SH-SY5Y (cell line): Measurements from ENCODE around the gene OBP2A.

Experiments used
- GATA2 ChIP-seq: IDR thresholded peaks from 2 replicates; pipeline ENCODE4 v1.6.1; 2011; ENCODE audit warnings: mild to moderate bottlenecking, low read depth, low read length
- GATA3 ChIP-seq: IDR thresholded peaks from 2 replicates; pipeline ENCODE4 v1.6.1; 2011; ENCODE audit warnings: low read depth, mild to moderate bottlenecking, low read length, moderate library complexity

The OBP2A gene

DNA sequence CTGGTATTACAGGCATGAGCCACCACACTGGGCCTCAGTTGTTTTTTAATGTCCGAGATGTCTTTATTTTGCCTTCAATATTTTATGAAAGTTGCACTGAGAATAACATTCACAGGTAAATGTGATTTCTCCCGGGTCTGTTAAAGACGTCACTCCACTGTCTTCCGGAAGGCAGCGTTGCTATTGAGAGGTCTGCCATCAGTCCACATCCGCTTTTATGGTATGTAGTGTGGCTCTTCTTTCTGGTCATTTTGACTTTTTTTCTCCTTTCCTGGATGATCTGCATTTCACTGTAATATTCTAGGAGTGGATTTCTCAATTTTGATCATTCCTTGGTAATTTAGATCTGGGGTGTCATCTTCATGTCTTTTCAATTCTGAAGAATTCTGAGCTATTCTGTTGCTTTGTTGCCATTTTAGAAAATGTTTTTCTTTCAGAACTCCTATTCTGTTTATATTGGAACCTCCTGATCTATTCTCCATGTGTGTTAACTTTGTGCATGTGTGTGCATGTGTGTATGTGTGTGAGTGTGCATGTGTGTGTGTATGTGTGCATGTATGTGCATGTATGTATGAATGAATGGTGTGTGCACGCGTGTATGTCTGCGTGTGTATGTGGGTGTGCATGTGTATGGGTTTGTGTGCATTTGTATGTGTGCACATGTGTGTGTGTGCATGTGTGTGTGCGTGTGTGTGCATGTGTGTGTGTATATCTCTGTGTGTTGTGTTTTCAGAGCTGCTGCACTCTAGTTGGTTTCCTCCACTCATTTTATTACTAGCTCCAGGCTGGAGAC, 26.6 kb upstream of the OBP2A start:
- TF ChIP-seq GATA3 (no peak), GATA2 (no peak)

DNA sequence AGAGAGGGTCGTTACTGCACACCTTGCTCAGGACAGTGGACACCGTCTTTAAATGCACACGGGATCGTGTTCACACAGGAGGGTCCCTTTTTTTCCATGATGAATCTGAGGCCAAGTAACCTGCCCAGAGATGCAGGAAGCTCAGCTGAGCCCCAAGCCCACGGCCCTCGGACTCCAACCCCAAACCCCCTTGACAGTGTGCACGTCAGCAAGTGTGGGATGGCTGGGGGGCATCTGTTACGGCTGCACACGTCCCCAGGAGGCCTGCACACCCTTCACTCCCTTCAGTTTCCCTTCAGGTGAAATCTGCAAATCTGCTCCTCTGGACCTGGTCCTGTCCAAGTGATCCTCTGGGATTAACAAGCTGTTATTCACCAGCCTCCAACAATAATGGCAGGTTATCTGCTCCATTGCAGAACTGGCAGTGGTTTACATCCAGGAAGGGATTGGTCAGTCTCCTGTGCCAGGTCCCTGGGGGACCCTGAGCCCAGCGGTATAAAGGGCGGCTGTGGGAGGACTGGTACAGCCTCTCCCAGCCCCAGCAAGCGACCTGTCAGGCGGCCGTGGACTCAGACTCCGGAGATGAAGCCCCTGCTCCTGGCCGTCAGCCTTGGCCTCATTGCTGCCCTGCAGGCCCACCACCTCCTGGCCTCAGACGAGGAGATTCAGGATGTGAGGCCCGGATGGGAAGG, 24.9 kb upstream of the OBP2A start, which contains the start of gene LCN1:
LCN1 (plus strand) TSS at position 525 of the 692 bp plus-strand sequence; CDS start at position 583, 58 bp downstream.
- TF ChIP-seq GATA2: no peak
- no peak for TF ChIP-seq GATA3

DNA sequence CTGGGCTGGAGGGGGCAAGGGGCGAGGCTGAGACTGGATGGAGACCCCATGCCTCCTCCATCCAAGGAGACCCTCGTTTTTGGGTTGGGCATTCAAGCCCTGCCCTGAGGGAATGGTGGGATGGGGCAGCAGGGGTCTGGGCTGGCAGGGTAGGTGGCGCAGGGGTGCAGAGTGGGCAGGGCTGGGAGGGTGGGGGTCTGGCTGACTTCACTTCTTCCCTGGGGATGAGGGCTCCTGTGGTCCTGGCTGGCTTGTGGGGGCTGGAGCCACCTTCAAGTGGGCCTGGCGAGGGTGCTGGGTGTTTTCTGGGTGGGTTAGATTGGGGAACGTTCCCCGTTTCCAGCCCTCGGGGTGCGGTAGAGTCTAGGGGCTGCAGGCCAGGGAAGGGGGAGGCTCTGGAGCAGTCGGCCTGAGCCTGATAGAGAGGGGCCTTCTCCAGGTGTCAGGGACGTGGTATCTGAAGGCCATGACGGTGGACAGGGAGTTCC, 24.3 kb upstream of the OBP2A start:
- TF ChIP-seq GATA3: no peak
- TF ChIP-seq GATA2: no peak

DNA sequence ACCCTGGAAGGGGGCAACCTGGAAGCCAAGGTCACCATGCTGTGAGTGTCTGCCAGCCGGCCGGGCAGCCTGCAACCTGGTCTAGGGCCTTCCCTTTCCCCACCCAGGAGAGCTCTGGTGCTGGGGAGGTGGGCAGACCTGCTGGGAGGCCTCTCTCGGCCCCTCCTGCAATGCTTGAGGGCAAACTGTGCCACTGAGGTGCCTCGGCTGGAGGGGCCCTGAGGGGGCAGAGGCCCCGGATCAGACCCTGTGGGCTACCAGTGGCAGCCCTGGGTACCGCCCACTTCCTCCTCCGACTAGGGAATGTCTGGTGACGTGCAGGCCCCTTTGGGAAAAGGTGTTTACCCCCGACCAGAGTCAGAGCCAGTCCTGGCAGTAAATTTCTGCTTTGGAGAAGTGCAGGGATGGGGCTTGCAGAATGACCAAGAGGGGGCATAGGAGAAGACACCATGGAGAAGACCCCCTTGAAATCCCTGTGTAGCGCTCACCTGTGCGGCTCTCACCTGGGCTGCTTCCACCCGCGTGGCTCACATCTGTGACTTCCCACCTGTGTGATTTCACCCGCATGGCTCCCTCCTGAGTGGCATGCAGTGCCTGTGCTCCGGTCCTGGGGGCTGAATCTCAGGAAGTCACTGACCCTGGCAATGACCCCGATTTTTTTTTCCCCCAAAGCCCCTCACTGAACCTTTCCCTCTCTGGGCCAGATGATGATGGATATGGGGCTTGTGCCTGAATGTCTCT, 23.6 kb upstream of the OBP2A start:
- TF ChIP-seq GATA3 (no peak), GATA2 (no peak)

DNA sequence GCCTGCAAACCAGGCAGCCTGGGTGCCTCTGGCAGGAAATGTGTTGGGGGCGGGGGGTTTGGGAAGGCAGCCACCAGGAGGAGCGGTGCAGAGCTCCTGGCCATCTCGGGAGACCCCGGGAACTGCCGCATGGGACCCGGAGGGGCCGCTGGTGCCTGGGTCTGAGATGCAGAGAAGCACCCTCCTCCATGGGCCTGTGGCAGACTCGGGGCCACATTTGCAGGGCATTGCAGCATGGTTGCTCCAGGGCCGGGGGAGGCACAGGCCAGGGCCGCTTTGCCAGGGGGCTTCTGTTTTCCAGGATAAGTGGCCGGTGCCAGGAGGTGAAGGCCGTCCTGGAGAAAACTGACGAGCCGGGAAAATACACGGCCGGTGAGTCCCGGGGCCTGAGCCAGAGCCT, 23.0 kb upstream of the OBP2A start:
- TF ChIP-seq GATA3 (no peak), GATA2 (no peak)

DNA sequence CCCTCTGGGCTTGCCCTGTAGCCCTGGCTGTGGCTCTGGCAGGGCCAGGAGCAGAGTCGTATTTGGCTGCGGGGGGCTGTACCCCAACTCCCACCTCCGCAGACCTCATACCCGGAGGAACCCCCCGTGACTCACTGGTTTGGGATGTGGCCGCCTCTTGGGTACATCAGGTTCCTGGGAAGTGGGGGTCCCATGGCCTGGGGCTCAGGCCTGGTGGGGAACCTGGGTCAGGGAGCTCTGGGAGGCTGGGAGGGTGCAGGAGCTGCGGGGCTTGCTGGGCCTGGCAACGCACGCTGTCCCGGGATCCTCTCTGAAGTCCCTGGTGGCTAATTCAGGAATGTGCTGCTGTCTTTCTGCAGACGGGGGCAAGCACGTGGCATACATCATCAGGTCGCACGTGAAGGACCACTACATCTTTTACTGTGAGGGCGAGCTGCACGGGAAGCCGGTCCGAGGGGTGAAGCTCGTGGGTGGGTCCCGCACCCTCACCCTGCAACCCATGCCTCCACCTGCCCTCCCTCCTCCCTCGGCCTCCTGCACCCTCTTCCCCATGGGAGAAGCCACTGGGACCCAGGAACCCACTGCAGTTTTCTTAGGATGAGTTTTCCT, 22.3 kb upstream of the OBP2A start:
- TF ChIP-seq GATA2: no peak
- no peak for TF ChIP-seq GATA3

DNA sequence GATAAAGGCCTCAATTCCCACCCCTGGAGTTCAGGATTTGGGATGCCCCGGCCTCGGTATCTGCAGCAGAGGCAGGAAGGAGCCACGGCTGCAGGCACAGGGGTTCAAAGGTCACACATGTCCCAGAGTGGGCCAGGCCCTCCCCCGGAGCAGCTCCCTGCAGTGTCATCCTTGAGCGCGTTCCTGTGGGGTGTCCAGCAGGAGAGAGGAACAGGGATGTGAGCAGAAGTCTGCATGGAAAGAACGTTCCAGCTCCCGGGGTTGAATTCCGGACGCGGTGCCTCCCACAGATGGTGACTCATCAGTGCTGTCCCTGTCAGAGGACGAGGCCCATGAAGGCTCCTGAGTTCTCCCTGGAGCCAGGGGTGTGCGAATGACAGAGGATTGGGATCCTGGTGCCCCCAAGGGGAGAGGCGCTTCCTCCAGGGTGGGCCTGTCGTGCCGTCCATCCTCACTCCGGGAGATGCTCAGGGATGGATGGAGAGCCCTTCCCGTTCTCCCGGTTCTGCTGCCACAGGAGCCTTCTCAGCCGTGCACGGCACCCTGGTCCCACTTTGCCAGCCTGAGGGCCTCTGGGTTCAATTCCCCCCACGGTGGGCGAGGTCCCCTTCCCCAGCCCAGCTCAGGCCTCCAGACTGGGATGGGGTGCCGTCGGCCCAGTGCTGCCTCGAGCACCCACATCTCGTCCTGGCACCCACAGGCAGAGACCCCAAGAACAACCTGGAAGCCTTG, 21.6 kb upstream of the OBP2A start:
- no peak for TF ChIP-seq GATA3
- TF ChIP-seq GATA2: no peak

DNA sequence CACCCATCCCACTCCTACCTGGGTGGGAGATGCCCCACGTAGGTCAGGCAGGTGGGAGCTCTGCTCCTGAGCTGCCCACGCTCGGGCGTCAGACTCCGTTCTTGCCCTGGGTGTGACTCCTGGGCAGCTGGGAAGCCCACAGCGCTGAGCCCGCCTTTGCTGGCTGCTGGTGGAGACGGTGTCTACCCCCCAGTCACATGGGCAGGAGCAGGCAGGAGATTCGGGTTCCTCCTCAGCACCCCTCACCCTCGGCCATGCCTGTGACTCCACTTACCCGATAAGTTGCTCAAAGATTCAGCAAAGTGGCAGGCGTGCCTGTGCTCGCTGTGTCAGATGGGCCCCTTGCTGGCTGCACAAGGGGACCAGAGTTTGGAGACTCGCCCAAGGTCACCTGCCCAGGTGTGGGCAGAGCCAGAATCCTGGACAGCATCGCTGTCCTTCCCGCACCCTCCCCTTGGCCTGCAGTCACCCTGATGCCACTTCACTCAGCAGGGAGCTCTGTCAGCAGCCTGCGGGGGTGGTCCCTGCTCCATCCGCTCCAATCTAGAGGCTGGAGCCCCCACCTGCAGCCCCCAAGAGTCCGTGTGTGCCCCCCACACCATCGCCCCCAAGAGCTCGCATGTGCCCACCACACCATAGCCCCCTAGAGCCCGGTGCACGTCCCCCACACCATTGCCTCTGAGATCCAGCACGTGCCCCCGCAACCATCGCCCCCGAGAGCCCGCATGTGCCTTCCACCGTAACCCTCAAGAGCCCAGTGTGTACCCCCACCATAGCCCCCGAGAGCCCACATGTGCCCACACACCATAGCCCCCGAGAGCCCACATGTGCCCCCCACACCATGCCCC, 20.5 kb upstream of the OBP2A start:
- TF ChIP-seq GATA3 (no peak), GATA2 (no peak)

DNA sequence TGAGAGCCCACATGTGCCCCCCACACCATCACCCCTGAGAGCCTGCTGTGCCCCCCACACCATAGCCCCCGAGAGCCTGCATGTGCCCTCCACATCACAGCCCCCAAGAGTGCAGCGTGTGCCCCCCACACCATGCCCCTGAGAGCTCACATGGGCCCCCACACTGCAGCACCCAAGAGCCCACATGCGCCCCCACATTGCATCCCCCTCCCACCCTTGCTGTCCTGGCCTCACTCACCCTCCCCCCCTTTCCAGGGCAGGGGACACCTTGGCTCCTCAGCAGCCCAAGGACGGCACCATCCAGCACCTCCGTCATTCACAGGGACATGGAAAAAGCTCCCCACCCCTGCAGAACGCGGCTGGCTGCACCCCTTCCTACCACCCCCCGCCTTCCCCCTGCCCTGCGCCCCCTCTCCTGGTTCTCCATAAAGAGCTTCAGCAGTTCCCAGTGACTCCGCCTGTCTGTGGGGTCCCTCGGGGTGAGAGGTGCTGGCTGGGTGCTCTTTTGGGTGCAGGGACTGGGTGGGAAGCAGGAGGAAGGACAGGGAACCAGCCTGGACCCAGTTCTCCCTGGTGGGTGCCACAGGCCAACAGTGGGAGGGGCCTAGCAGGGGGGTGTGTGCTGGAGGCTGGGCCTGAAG, 19.7 kb upstream of the OBP2A start:
- TF ChIP-seq GATA2: no peak
- no peak for TF ChIP-seq GATA3

DNA sequence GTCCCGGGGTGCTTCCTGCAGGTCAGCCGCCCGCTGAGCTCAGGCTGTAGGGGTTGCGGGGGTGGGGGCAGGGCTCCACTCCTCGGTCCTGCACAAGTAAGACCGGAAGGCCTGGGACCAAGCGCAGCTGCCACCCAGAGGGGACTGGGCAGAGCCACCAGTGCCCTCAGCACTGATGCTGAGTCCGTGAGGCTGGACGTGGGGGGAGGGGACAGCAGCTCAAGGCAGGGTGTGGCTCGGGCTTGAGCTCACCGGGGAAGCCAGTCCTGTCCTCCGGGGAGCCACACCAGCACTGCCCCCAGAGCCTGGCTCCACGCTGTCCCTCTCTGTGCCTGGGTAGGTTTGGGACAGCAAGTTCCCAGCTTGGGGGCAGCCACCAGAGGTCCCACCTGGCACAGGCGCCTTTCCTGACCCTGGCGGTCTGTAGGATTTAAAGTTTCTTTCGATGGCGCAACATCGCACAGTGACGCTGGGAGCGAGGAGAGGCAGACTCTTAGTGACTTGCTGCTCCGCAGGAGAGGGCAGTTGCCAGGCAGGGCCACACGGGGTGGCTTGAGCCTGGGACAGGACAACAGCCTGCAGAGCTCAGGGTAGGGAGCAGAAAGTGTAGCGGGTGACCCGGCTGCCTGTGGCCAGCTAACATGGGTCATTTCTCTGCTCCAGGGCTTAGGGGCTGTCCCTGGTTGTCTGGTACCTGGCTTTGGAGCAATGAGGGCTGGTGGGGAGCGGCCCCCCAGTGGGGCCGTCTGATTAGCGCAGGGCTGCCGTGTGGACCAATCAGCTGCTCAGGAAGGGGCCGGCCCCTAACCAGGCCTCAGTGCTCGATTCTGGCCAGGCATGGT, 19.0 kb upstream of the OBP2A start:
- no peak for TF ChIP-seq GATA2
- no peak for TF ChIP-seq GATA3

DNA sequence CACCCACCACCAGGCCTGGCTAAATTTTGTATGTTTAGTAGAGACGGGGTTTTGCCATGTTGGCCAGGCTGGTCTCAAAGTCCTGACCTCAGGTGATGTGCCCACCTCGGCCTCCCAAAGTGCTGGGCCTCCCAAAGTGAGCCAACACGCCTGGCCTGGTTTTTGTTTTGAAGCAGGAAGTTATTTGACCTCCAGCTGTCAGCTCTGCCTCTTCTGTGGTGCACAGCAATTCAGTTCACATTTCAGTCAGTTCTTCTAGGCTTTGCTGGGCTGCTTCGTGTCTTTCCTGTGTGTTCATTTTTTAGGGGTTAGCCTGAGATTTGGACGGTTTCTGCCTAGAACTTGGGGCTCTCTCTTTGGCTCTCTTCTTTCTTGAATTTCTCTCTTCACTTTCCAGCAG, 15.8 kb upstream of the OBP2A start:
- TF ChIP-seq GATA3 (no peak), GATA2 (no peak)
